Measurements from ENCODE around the gene PARS2. TPM values are rescaled to one million over a fixed set of nuclear protein-coding genes. Genes with fewer than 3 reads are reported as not detected.

Gene PARS2
- 10.8 and 11.5 TPM in 2 replicates for total RNA-seq

GRCh38 chr1:54764133-54764921 lies at the start of gene PARS2:
Gene PARS2, minus strand, starts transcription at chr1:54764523. Its CDS starts 5,362 bp downstream, at chr1:54759161.
- H3K4me3 ChIP-seq (ENCODE audit: low read depth, low read length), result peak within 1 kb of the TSS; percentile 73
- no peak for TF ChIP-seq CTCF (IDR thresholded peaks at IDR 0.05; ENCODE audit: insufficient read depth, low read length, poor library complexity, severe bottlenecking)
- DNase-seq (ENCODE audit: low read depth), result peak; percentile 99
- H3K27me3 ChIP-seq (ENCODE audit: control insufficient read depth, insufficient read depth, low read length), result no peaks in the 10 kb centered on the region
- no peaks in the 10 kb centered on the region for H3K36me3 ChIP-seq (ENCODE audit: control insufficient read depth, insufficient read depth, low read length)

- DNase-seq (ENCODE audit: low read depth), result no peak
- TF ChIP-seq CTCF (IDR thresholded peaks at IDR 0.05; ENCODE audit: insufficient read depth, low read length, poor library complexity, severe bottlenecking), result no peak
- Histone ChIP-seq H3K36me3 (ENCODE audit: control insufficient read depth, insufficient read depth, low read length) (no peaks in the 10 kb centered on the region), H3K4me3 (ENCODE audit: low read depth, low read length) (no peak overlapping the region), H3K27me3 (ENCODE audit: control insufficient read depth, insufficient read depth, low read length) (peaks cover 2% of the 10 kb centered on the region)
Measured at GRCh38 chr1:54814126-54814498, 49.8 kb upstream of the PARS2 start.

- no peak for TF ChIP-seq CTCF (IDR thresholded peaks at IDR 0.05; ENCODE audit: insufficient read depth, low read length, poor library complexity, severe bottlenecking)
- Histone ChIP-seq H3K27me3 (ENCODE audit: control insufficient read depth, insufficient read depth, low read length) (peaks cover 2% of the 10 kb centered on the region), H3K36me3 (ENCODE audit: control insufficient read depth, insufficient read depth, low read length) (no peaks in the 10 kb centered on the region), H3K4me3 (ENCODE audit: low read depth, low read length) (no peak overlapping the region)
- no peak for DNase-seq (ENCODE audit: low read depth)
Measured at GRCh38 chr1:54813485-54814125, 49.3 kb upstream of the PARS2 start.

GRCh38 chr1:54812801-54813484 lies 48.6 kb upstream of the PARS2 start:
- Histone ChIP-seq H3K36me3 (ENCODE audit: control insufficient read depth, insufficient read depth, low read length) (no peaks in the 10 kb centered on the region), H3K4me3 (ENCODE audit: low read depth, low read length) (no peak overlapping the region), H3K27me3 (ENCODE audit: control insufficient read depth, insufficient read depth, low read length) (peaks cover 2% of the 10 kb centered on the region)
- no peak for TF ChIP-seq CTCF (IDR thresholded peaks at IDR 0.05; ENCODE audit: insufficient read depth, low read length, poor library complexity, severe bottlenecking)
- DNase-seq (ENCODE audit: low read depth), result no peak

GRCh38 chr1:54811739-54812655 lies 47.7 kb upstream of the PARS2 start:
- TF ChIP-seq CTCF (IDR thresholded peaks at IDR 0.05; ENCODE audit: insufficient read depth, low read length, poor library complexity, severe bottlenecking), result no peak
- Histone ChIP-seq H3K27me3 (ENCODE audit: control insufficient read depth, insufficient read depth, low read length) (peaks cover 2% of the 10 kb centered on the region), H3K36me3 (ENCODE audit: control insufficient read depth, insufficient read depth, low read length) (no peaks in the 10 kb centered on the region), H3K4me3 (ENCODE audit: low read depth, low read length) (no peak overlapping the region)
- no peak for DNase-seq (ENCODE audit: low read depth)
